GM18505 (cell line): ENCODE results near the gene GPR31.
"Not testable (repeated sequence)": the region's sequence is repeated elsewhere in the genome, so short reads cannot be mapped to it uniquely, and the experiment has no call there.

Experiments used
- ATAC-seq: cut with Tn5 transposase; IDR thresholded peaks from one replicate; pipeline ENCODE4 v1.9.1; 2021; ENCODE audit not compliant: unreplicated experiment
- POLR2A ChIP-seq: IDR thresholded peaks from 4 replicates; pipeline ENCODE4 v1.6.1; 2011; ENCODE audit warnings: borderline replicate concordance; ENCODE audit not compliant: insufficient read depth, insufficient read length; ENCODE audit errors: extremely low read depth

The GPR31 gene

GRCh38 chr6:167168296-167168695 lies 10.5 kb upstream of the GPR31 start:
- not testable (repeated sequence) for ATAC-seq

GRCh38 chr6:167167699-167168098 lies 9.9 kb upstream of the GPR31 start:
- ATAC-seq, result not testable (repeated sequence)

- no peak for ATAC-seq
- TF ChIP-seq POLR2A, result no peak
Measured at GRCh38 chr6:167165858-167166471, 8.2 kb upstream of the GPR31 start.

- ATAC-seq, result no peak
- TF ChIP-seq POLR2A, result no peak
Measured at GRCh38 chr6:167164261-167164660, 6.5 kb upstream of the GPR31 start.

GRCh38 chr6:167163476-167164011 lies 5.8 kb upstream of the GPR31 start:
- no peak for TF ChIP-seq POLR2A
- ATAC-seq, result no peak

- no peak for TF ChIP-seq POLR2A
- no peak for ATAC-seq
Measured at GRCh38 chr6:167162591-167162990, 4.8 kb upstream of the GPR31 start.

GRCh38 chr6:167161851-167162467 lies 4.2 kb upstream of the GPR31 start:
- no peak for TF ChIP-seq POLR2A
- no peak for ATAC-seq

GRCh38 chr6:167157414-167157813 lies 366 bp downstream of the GPR31 start:
- TF ChIP-seq POLR2A, result no peak
- no peak for ATAC-seq

- TF ChIP-seq POLR2A, result no peak
- no peak for ATAC-seq
Measured at GRCh38 chr6:167154895-167155294, 2.9 kb downstream of the GPR31 start.

- no peak for ATAC-seq
- TF ChIP-seq POLR2A, result no peak
Measured at GRCh38 chr6:167154291-167154690, 3.5 kb downstream of the GPR31 start.

GRCh38 chr6:167153521-167153959 lies 4.2 kb downstream of the GPR31 start:
- peak; percentile 43 for ATAC-seq
- TF ChIP-seq POLR2A, result no peak

- peak; percentile 56 for TF ChIP-seq POLR2A
- ATAC-seq, result peak; percentile 31
Measured at GRCh38 chr6:167152862-167153261, 4.9 kb downstream of the GPR31 start.

GRCh38 chr6:167151648-167152047 lies 6.1 kb downstream of the GPR31 start:
- ATAC-seq, result no peak
- TF ChIP-seq POLR2A, result no peak

GRCh38 chr6:167150941-167151549 lies 6.7 kb downstream of the GPR31 start:
- no peak for TF ChIP-seq POLR2A
- peak; percentile 61 for ATAC-seq

GRCh38 chr6:167148997-167149396 lies 8.8 kb downstream of the GPR31 start:
- no peak for ATAC-seq
- no peak for TF ChIP-seq POLR2A

- no peak for ATAC-seq
- no peak for TF ChIP-seq POLR2A
Measured at GRCh38 chr6:167148021-167148420, 9.8 kb downstream of the GPR31 start.
